Activated B cell treated with CpG ODN at 0.5 μM for 24 hours (primary cell): Measurements from ENCODE around the gene ASXL3. TPM values are rescaled to one million over a fixed set of nuclear protein-coding genes. Genes with fewer than 3 reads are reported as not detected.

Experiments
- ATAC-seq: fragments of 200-7000 bp; cut with Tn5 transposase; one replicate; pipeline ENCODE4 v1.10.0; 2021; ENCODE audit warnings: low read depth, mild to moderate bottlenecking, moderate library complexity
- CTCF ChIA-PET: fragments of 350-600 bp; sonication (Branson Sonifier 250); formaldehyde crosslinking; loops from one replicate; lab custom pipeline; 2021; ENCODE audit warnings: antibody characterized with exemption; lab: Charles Lee
- POLR2A ChIA-PET: fragments of 350-600 bp; sonication (Branson Sonifier 250); formaldehyde crosslinking; loops from one replicate; lab custom pipeline; 2021; ENCODE audit warnings: antibody characterized with exemption; lab: Charles Lee
- DNase-seq: peaks from one replicate; pipeline ENCODE4 v3.0.0; 2022
- H3K27ac Mint-ChIP-seq: one replicate; pipeline ENCODE4 v1.8.0; 2020; ENCODE audit warnings: mixed read lengths
- H3K27me3 Mint-ChIP-seq: one replicate; pipeline ENCODE4 v1.8.0; 2021; ENCODE audit warnings: mixed read lengths
- H3K36me3 Mint-ChIP-seq: one replicate; pipeline ENCODE4 v1.8.0; 2021; ENCODE audit warnings: low read depth, mixed read lengths
- H3K4me1 Mint-ChIP-seq: one replicate; pipeline ENCODE4 v1.8.0; 2021; ENCODE audit warnings: mixed read lengths
- H3K4me3 Mint-ChIP-seq: one replicate; pipeline ENCODE4 v1.8.0; 2020; ENCODE audit warnings: mild to moderate bottlenecking, mixed read lengths
- H3K9me3 Mint-ChIP-seq: one replicate; pipeline ENCODE4 v1.8.0; 2020; ENCODE audit warnings: mixed read lengths
- intact Hi-C: fragments of 100-400 bp; cut with micrococcal nuclease; formaldehyde crosslinking; loops from one replicate; pipeline ENCODE4 v1.15.1; 2024
- total RNA-seq: library from RNA; stranded (reverse); gene quantifications from 2 replicates; pipeline ENCODE4 v1.2.3, GENCODE V29; 2022
- TF ChIP-seq, protein P1 (sequence below): fragments of 200-600 bp; IDR thresholded peaks from one replicate; pipeline ENCODE4 v1.8.0; 2022; ENCODE audit warnings: antibody characterized with exemption, mild to moderate bottlenecking

Gene ASXL3
- total RNA-seq, 1 donor from 2014 or later: not detected

DNA sequence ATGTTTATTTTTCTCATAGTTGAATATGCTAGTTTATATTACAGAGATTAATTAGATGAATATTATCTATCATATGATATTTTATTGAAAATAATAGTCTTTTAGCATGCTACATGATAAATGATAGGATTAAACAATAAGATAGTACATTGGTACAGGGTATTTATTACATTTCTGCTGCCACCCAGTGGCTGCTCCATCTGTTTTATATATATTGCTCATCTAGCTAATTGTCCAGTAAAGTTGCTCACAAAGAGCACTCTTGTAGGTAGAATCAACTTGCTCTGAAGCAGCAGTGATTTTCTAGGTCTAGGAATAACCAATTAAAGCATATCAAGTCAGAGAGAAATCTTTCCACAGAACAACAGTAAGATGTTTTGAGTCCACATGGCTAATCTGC lies 183.3 kb downstream of the ASXL3 start:
- no peak overlapping the region for H3K27ac Mint-ChIP-seq
- CTCF ChIA-PET: interaction anchor here (1.1 kb wide), 1 partner anchor 1603 kb away, joined by 5 read pairs; no protein-coding TSS in a partner anchor
- no peak for DNase-seq

DNA sequence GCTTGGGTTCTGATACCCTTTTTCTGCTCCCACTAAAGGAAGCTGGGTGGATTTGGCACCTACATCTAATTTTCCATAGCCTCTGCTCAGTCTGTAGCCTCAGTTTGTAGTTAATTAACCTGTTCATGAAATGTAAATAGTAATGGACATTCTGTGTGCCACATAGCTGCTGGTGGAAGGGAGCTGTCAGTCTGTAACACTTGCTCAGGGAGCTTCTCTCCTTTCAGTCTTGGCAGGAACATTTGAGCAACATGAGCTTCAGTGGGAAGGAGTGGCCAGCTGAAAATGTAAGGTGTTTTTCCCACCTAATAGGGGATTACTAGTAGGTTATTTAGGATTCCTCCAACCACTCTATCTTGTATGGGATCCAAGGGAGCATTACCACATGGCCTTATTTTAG lies 203.4 kb downstream of the ASXL3 start:
- DNase-seq (no peak), ATAC-seq (no peak)
- intact Hi-C loops: no loop called here
- Mint-ChIP-seq H3K4me3 (no peak overlapping the region), H3K36me3 (no peaks in the 10 kb centered on the region), H3K9me3 (no peaks in the 10 kb centered on the region), H3K27me3 (no peaks in the 10 kb centered on the region), H3K27ac (no peak overlapping the region), H3K4me1 (no peaks in the 10 kb centered on the region)
- POLR2A ChIA-PET: no interaction called here
- CTCF ChIA-PET: no interaction called here
- TF ChIP-seq, protein P1, sequence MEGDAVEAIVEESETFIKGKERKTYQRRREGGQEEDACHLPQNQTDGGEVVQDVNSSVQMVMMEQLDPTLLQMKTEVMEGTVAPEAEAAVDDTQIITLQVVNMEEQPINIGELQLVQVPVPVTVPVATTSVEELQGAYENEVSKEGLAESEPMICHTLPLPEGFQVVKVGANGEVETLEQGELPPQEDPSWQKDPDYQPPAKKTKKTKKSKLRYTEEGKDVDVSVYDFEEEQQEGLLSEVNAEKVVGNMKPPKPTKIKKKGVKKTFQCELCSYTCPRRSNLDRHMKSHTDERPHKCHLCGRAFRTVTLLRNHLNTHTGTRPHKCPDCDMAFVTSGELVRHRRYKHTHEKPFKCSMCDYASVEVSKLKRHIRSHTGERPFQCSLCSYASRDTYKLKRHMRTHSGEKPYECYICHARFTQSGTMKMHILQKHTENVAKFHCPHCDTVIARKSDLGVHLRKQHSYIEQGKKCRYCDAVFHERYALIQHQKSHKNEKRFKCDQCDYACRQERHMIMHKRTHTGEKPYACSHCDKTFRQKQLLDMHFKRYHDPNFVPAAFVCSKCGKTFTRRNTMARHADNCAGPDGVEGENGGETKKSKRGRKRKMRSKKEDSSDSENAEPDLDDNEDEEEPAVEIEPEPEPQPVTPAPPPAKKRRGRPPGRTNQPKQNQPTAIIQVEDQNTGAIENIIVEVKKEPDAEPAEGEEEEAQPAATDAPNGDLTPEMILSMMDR: no peak

More for the DNA sequence above, 183.3 kb downstream of the ASXL3 start:
- Mint-ChIP-seq H3K36me3 (no peaks in the 10 kb centered on the region), H3K4me1 (no peaks in the 10 kb centered on the region), H3K27me3 (no peaks in the 10 kb centered on the region), H3K9me3 (no peaks in the 10 kb centered on the region), H3K4me3 (no peak overlapping the region)
- POLR2A ChIA-PET: no interaction called here
- TF ChIP-seq, protein P1: no peak
- intact Hi-C loops: no loop called here
- no peak for ATAC-seq

Other genes with a start within 250 kb of the ASXL3 start
- gene CCDC178, start 137.5 kb upstream of the ASXL3 start, total RNA-seq: not detected in 2 replicates